Ammon's horn (tissue), 1 donor: ENCODE measurements around the gene DSG3.
"Not testable (repeated sequence)": the region's sequence is repeated elsewhere in the genome, so short reads cannot be mapped to it uniquely, and the experiment has no call there.

ENCODE experiments used
- DNase-seq: peaks from one replicate; pipeline ENCODE4 v3.0.0-alpha.2; 2016; ENCODE audit warnings: low spot score

The DSG3 gene

GRCh38 chr18:31493171-31493570 lies 45.6 kb downstream of the DSG3 start:
- no peak for DNase-seq

GRCh38 chr18:31493941-31494340 lies 46.4 kb downstream of the DSG3 start:
- DNase-seq: no peak

GRCh38 chr18:31494705-31495244 lies 47.2 kb downstream of the DSG3 start:
- DNase-seq: not testable (repeated sequence)

DNA sequence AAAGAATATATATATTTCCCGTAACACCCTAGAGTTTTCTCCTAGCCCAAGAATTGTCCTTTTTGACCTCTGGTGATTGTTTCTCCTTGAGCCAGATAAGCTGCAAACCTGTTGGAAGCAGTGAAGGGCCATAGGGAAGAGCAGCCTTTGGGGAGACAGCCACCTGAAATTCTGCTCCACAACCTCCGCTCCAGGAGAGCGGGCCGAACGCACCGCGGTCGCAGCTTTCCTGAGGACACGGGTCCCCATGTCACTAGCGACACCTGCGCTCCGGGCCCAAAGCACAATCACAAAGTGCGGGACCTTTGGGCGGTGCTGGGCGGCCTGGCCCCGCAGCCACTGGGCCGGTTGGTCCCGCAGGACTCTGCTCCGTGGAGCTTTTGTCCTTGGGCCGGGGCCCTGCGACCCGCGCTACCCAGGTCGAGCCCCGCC lies 49.9 kb downstream of the DSG3 start:
- DNase-seq: no peak

- DNase-seq: peak; percentile 19
Measured at GRCh38 chr18:31497836-31498573, 50.5 kb downstream of the DSG3 start, which contains the start of gene DSG2. Gene DSG2 (plus strand): TSS chr18:31498177. CDS start chr18:31498252, 75 bp downstream.

- DNase-seq: no peak
Measured at GRCh38 chr18:31498574-31499524, 51.3 kb downstream of the DSG3 start.

GRCh38 chr18:31500051-31500688 lies 52.6 kb downstream of the DSG3 start:
- DNase-seq: peak; percentile 39

DNA sequence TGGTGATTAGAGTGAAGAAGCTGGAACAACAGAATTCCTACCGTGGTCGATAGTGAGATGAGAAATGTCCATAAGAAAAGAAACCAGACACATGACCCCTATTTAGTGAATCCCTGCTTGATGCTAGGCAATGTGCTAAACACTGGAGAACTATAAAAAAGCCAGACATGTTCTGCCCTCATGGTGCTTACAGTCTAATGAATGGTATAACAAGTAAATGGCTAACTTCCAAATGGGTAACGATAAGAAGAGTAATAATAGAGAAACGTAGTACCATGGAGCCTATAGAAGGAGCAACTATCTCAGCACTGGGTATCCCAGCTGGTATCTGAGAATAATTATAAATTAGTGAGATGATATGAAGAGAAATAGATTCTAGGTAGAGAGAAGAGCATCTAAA lies 55.5 kb downstream of the DSG3 start:
- no peak for DNase-seq

DNA sequence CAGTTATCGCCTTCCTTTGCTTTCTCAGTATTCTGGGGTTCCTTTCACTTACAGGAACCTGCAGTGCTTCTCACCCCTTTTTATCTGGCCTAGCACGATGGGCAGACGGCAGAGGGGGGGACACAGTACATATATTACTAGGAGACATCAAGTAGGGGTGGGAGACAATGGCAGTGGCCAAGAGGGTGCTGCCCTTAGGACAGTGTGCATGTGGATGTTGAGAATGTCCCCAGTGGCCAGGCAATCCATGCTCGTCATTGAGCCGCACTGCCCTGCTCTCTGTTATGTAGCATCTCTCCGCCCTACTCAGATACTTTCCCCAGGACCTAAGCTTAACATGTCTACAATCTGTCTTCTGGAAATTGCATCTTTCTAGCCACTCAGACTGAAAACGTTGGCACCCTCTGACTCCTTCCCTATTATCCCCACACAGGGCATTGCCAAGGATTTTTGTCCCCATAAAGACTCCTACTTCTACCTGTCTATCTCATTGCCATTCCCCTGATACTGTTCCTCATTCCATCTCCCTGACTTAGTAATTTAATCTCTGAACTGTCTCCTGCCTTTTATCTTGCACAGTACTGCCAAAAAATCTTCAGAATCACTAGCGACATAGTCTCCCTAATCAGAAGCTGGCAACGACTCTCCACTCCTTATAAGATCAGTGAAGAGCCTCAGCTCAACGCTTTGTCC lies 57.1 kb downstream of the DSG3 start:
- DNase-seq: no peak

GRCh38 chr18:31505156-31505555 lies 57.6 kb downstream of the DSG3 start:
- DNase-seq: no peak

DNA sequence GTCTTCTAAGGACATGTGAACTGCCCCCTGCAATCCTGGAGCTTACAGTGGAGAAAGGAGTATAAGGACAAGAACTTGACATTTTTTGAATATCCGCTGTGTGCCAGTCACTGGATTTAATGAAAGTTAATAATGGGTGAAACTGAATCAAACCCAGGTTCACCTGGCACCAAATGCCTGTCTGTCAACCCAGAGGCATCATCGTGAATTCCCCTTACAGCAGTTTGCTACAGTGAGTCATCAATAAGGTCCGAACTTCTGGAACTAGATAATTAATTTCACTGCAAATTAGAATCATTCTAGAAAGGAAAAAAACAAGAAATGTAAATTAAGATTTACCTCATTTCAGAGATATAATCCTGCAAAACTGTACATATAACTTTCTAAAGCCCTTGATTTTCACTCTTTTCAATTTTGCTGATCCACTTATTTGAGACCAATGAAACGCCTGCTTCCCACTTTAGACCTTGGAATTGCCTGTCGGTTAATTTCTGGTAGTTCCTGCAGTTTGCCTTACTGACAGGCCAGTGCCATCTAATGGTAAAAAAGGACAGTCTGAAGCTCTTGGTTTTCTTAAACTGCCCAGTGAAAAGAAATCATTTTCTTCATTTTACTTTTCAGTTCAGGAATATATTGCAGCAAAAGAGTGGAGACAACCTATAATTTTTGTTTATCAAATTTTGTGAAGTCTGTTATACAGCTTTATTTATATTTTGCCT lies 58.6 kb downstream of the DSG3 start:
- no peak for DNase-seq

GRCh38 chr18:31507124-31507523 lies 59.6 kb downstream of the DSG3 start:
- DNase-seq: not testable (repeated sequence)

DNA sequence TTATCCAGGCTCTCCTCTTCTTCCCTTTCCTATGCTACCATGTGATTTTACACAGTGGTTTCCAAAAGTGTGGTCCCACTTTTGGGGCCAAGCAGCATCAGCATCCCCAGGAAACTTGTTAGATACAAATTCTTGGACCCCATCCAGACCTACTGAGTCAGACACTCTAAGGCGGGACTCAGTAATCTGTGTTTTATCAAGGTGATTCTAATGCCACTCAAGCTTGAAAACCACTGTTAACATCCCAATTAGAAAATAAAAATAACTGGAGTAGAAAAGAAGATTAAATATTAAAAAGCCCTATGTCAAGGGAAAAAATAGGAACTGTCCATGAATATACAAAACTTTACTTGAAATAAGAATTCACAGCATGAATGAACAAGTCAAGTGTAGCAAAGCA lies 61.2 kb downstream of the DSG3 start:
- no peak for DNase-seq

GRCh38 chr18:31509571-31509970 lies 62.0 kb downstream of the DSG3 start:
- no peak for DNase-seq

GRCh38 chr18:31510319-31510718 lies 62.8 kb downstream of the DSG3 start:
- no peak for DNase-seq

DNA sequence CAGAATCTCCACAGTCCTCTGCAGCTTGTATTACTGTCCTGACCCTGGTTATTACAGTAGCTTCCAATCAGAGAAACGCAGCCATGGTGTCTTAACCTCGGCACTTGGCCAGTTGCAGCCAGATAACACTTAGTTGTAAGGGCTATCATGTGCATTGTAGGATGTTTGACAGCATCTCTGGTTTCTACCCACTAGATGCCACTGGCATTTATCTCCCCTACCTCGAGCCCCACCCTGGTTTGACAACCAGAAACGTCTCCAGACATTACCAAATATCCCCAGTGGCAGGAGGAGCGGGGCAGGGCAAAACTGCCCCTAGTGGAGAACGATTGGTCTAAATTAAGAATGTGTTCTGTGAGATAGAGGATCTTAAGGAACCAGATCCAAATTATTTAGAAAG lies 63.6 kb downstream of the DSG3 start:
- DNase-seq: no peak

DNA sequence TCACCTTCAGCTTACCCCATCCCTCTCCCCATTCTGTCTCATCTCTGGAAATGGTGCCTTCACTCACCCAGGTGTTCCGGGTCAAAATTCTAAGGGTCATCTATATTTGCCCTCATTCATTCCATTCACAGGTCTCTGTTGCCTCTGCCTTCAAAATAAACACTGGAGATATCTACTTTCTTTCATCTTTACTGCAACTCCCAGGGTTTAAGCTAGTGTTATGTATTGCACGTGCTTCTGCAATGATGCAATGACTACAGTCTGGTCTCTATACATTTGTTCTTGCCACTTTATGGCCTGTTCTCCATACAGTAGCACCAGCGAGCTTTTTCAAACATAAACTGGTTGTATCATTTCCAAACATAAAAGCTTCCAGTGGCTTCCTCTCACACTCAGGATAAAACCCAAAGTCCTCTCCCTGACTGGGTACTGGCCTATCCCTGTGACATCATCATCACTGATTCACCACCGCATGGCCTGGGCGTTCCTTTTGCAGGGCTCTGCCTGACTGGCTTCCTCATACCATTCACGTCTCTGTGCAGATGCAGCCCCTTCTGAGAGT lies 64.7 kb downstream of the DSG3 start:
- DNase-seq: no peak

- DNase-seq: no peak
Measured at GRCh38 chr18:31513189-31513935, 65.8 kb downstream of the DSG3 start.

GRCh38 chr18:31516437-31516836 lies 68.9 kb downstream of the DSG3 start:
- DNase-seq: no peak

DNA sequence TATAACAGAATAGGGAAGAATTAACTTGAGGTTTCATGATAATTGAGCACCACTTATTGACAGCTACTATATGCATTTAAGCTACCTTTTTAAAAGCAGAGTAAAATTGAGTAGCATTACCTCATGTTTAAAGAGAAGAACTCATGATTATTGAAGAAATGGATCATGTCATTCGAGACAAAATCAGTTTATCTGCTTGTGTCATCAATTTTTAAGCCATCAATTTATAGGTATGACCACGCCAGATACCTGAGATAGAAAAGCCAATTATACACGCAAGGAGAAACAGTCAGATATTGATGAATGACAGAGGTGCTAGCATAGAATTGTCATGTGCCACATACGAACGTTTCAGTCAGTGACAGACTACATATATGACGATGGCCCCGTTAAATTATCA lies 78.8 kb downstream of the DSG3 start:
- DNase-seq: no peak
